ENCODE measurements around the gene LEMD3.

Gene LEMD3

DNA sequence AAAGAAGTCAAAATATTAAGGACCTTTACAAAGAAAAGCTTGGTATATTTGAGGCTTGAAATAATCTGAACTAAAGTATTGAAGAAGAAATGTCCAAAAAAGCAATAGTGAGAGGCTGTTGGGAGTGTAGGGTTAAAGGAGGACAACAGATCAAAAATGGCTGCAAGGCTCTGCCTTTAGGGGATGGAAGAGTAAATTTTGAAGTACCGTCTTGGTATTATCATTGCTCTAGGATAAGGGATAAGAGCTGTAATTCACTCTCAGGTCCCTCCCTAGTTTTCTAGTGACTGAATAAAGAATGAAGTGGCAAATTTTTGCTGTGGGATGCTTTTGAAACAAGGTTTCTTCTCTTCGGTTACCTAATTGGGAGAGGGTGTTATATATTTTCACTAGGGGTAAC lies 38.7 kb downstream of the LEMD3 start:
- no peak overlapping the region for H3K4me3 ChIP-seq (ENCODE audit: low read depth, low read length)
- POLR2A ChIA-PET, result no interaction called here
- DNase-seq (ENCODE audit: low read depth, low spot score), result no peak
- TF ChIP-seq, protein P1, sequence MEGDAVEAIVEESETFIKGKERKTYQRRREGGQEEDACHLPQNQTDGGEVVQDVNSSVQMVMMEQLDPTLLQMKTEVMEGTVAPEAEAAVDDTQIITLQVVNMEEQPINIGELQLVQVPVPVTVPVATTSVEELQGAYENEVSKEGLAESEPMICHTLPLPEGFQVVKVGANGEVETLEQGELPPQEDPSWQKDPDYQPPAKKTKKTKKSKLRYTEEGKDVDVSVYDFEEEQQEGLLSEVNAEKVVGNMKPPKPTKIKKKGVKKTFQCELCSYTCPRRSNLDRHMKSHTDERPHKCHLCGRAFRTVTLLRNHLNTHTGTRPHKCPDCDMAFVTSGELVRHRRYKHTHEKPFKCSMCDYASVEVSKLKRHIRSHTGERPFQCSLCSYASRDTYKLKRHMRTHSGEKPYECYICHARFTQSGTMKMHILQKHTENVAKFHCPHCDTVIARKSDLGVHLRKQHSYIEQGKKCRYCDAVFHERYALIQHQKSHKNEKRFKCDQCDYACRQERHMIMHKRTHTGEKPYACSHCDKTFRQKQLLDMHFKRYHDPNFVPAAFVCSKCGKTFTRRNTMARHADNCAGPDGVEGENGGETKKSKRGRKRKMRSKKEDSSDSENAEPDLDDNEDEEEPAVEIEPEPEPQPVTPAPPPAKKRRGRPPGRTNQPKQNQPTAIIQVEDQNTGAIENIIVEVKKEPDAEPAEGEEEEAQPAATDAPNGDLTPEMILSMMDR (IDR thresholded peaks at IDR 0.05; ENCODE audit: insufficient read depth, low read length, missing control alignments), result no peak
- CTCF ChIA-PET, result interaction anchor here (1.6 kb wide), 1 partner anchor 10 kb away, joined by 3 read pairs; no protein-coding TSS in a partner anchor

DNA sequence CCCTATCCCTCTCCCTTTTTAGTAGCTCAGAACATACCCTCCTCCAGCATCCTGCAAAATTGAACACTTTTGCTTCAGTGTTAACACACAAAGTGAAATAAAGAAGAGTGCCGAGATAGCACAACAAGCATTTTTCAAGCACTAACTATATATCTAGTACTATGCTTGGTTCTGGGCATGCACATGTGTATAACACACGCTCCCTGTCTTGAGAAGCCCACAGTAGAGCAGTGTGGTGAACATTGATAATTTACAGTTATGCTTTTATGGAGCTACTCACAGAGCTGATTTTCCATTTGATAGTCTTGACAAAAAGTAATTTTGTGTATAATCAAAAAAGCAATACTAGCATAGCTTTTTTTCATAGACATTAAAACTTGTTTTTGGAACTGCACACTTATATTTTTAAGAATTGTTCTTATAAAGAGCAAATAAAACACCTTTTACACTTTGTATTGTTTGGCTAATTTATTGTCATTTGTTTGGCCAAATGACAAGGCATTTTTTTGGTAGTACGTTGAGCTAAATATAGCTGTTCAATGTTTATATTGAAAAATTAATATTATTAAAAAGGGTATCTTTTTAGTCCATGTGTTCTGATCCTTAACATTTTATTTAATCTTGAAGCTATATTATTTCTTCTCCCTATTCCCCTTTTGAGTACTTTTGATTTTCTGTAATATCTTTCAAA lies 39.7 kb downstream of the LEMD3 start:
- TF ChIP-seq, protein P1 (IDR thresholded peaks at IDR 0.05; ENCODE audit: insufficient read depth, low read length, missing control alignments), result no peak
- CTCF ChIA-PET, result interaction anchor here (1.0 to 1.6 kb wide), 2 partner anchors 9 to 22 kb away, joined by 3 to 4 read pairs; no protein-coding TSS in a partner anchor
- POLR2A ChIA-PET, result no interaction called here
- no peak overlapping the region for H3K4me3 ChIP-seq (ENCODE audit: low read depth, low read length)
- no peak for DNase-seq (ENCODE audit: low read depth, low spot score)

DNA sequence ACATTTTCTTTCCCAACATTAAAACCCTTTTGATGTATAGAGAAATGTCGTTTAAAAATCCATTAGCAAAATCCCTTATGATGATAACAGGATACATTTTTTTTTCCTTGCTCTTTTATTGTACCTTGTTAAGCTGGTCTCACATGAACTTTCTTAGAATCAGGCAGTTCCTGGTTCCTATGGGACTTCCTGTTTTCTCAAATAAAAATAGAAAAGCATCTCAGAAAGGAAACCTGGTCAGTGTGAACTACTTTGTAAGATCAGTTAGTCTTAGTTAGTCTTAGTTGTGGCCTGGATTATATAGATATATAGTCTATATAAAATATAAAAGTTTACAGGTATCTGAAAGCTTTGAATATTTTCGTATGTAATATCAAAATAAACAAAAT lies 40.3 kb downstream of the LEMD3 start:
- POLR2A ChIA-PET, result no interaction called here
- DNase-seq (ENCODE audit: low read depth, low spot score), result no peak
- TF ChIP-seq, protein P1 (IDR thresholded peaks at IDR 0.05; ENCODE audit: insufficient read depth, low read length, missing control alignments), result no peak
- no peak overlapping the region for H3K4me3 ChIP-seq (ENCODE audit: low read depth, low read length)
- CTCF ChIA-PET, result interaction anchor here (1.0 to 1.1 kb wide), 2 partner anchors 9 to 22 kb away, joined by 3 to 4 read pairs; no protein-coding TSS in a partner anchor

DNA sequence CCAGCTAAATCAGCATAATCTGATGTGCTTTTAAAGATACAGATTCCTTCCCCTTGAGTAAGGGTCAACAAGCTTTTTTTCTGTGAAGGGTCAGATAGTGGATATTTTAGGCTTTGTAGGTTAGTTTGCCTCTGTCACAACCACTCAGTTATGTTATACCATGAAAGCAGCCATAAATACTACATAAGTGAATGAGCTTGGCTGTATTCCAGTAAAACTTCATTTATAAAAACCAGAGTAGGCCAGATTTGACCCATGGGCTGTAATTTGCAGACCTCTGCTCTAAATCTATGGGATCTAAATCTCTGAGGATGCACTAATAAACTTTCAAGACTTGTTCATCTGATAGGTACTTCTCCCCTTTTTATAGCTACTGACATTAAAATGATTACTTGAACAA lies 47.7 kb downstream of the LEMD3 start:
- ChIA-PET POLR2A (no interaction called here), CTCF (interaction anchor here (1.2 to 4.1 kb wide), 3 partner anchors 11 to 323 kb away, joined by 3 to 15 read pairs (median 3); no protein-coding TSS in a partner anchor)
- no peak overlapping the region for H3K4me3 ChIP-seq (ENCODE audit: low read depth, low read length)

DNA sequence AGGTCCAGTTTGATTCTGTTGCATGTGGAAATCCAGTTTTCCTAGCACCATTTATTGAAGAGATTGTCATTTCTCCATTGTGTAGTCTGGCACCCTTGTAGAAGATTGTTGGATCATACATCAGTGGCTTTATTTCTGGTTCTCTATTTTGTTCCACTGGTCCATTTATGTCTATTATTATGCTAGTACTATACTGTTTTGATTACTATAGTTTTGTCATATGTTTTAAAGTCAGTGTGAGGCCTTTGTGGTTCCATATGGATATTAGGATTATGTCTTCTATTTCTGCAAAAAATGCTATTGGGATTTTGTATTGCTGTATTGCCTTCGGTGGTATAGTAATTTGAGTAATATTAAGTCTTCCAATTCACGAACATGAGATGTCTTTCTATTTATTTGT lies 51.4 kb downstream of the LEMD3 start:
- ChIA-PET CTCF (interaction anchor here (2.4 kb wide), 1 partner anchor 12 kb away, joined by 7 read pairs; no protein-coding TSS in a partner anchor), POLR2A (interaction anchor here (1.1 kb wide), 1 partner anchor 51 kb away, joined by 5 read pairs; the partner anchor contains the start of gene LEMD3)
- H3K4me3 ChIP-seq (ENCODE audit: low read depth, low read length), result no peak overlapping the region
- TF ChIP-seq, protein P1 (IDR thresholded peaks at IDR 0.05; ENCODE audit: insufficient read depth, low read length, missing control alignments), result no peak
- DNase-seq (ENCODE audit: low read depth, low spot score), result no peak

More for the DNA sequence above, 47.7 kb downstream of the LEMD3 start:
- DNase-seq (ENCODE audit: low read depth, low spot score), result no peak
- TF ChIP-seq, protein P1 (IDR thresholded peaks at IDR 0.05; ENCODE audit: insufficient read depth, low read length, missing control alignments), result no peak

DNA sequence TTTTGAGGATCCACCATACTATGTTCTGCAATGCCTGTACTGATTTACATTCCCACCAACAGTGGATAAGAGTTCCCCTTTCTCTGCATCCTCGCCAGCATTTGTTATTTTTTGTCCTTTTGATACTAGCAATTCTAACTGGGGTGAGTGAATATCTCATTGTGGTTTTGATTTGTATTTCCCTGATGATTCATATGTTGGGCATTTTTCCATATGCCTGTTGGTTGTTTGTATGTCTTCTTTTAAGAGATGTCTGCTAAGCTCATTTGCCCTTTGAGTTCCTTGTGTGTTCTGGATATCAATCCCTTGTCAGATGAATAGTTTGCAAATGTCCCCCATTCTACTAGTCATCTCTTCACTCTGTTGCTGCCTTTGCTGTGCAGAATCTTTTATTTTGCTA lies 60.1 kb downstream of the LEMD3 start:
- DNase-seq (ENCODE audit: low read depth, low spot score), result peak; percentile 21
- TF ChIP-seq, protein P1 (IDR thresholded peaks at IDR 0.05; ENCODE audit: insufficient read depth, low read length, missing control alignments), result no peak
- POLR2A ChIA-PET, result no interaction called here
- CTCF ChIA-PET, result no interaction called here
- H3K4me3 ChIP-seq (ENCODE audit: low read depth, low read length), result no peak overlapping the region
